OCI-LY1 (cell line): ENCODE data around the gene PIGH.

Source experiments
- H2AFZ ChIP-seq: fragments of 200-600 bp; sonication (generic), shearing (Covaris generic); 2 replicates; pipeline ENCODE4 v1.6.0; 2014; ENCODE audit warnings: antibody characterized with exemption, mild to moderate bottlenecking, low read length
- H3F3A ChIP-seq: fragments of 200-600 bp; sonication (generic), shearing (Covaris generic); 2 replicates; pipeline ENCODE4 v1.6.0; 2014; ENCODE audit warnings: mild to moderate bottlenecking, antibody characterized with exemption, low read length, moderate library complexity; ENCODE audit not compliant: insufficient read depth
- H3K27ac ChIP-seq: fragments of 200-600 bp; sonication (generic); 2 replicates; pipeline ENCODE4 v1.5.1; 2014; ENCODE audit warnings: low read length, mixed run types, mild to moderate bottlenecking, low read depth; ENCODE audit not compliant: poor library complexity, severe bottlenecking
- H3K27me3 ChIP-seq: fragments of 200-600 bp; sonication (generic); 2 replicates; pipeline ENCODE4 v1.6.0; 2014; ENCODE audit warnings: antibody characterized with exemption, mild to moderate bottlenecking, low read length, moderate library complexity; ENCODE audit not compliant: insufficient read depth
- H3K36me3 ChIP-seq: fragments of 200-600 bp; sonication (generic); 2 replicates; pipeline ENCODE4 v1.6.1; 2014; ENCODE audit warnings: mild to moderate bottlenecking, antibody characterized with exemption, low read length, moderate library complexity, mixed read lengths; ENCODE audit not compliant: insufficient read depth
- H3K4me1 ChIP-seq: fragments of 200-600 bp; sonication (generic); 2 replicates; pipeline ENCODE4 v1.5.1; 2014; ENCODE audit warnings: mild to moderate bottlenecking, low read length, moderate library complexity; ENCODE audit not compliant: insufficient read depth, severe bottlenecking
- H3K4me2 ChIP-seq: fragments of 200-600 bp; sonication (generic), shearing (Covaris generic); 2 replicates; pipeline ENCODE4 v1.6.1; 2014; ENCODE audit warnings: low read length
- H3K4me3 ChIP-seq: fragments of 200-600 bp; sonication (generic); 2 replicates; pipeline ENCODE4 v1.5.1; 2014; ENCODE audit warnings: low read length, low read depth, mild to moderate bottlenecking, mixed read lengths; ENCODE audit not compliant: poor library complexity, severe bottlenecking
- H3K79me2 ChIP-seq: fragments of 200-600 bp; shearing (Covaris generic); 2 replicates; pipeline ENCODE4 v1.6.1; 2016; ENCODE audit warnings: mixed run types, low read length, mixed read lengths; ENCODE audit not compliant: insufficient read depth
- H3K9ac ChIP-seq: fragments of 200-600 bp; sonication (generic), shearing (Covaris generic); 2 replicates; pipeline ENCODE4 v1.6.1; 2014; ENCODE audit warnings: mild to moderate bottlenecking, low read length, mixed read lengths
- H3K9me2 ChIP-seq: fragments of 200-600 bp; sonication (generic), shearing (Covaris generic); 2 replicates; pipeline ENCODE4 v1.6.1; 2014; ENCODE audit warnings: low read depth, mild to moderate bottlenecking, low read length, mixed read lengths
- H3K9me3 ChIP-seq: fragments of 200-600 bp; shearing (Covaris generic); 2 replicates; pipeline ENCODE4 v1.6.1; 2014; ENCODE audit warnings: low read length, mixed read lengths
- H4K20me1 ChIP-seq: fragments of 200-600 bp; sonication (generic), shearing (Covaris generic); 2 replicates; pipeline ENCODE4 v1.6.0; 2016; ENCODE audit warnings: mild to moderate bottlenecking, low read length; ENCODE audit not compliant: insufficient read depth
- EZH2 ChIP-seq: fragments of 200-600 bp; sonication (generic), shearing (Covaris generic); IDR thresholded peaks from 2 replicates; pipeline ENCODE4 v1.8.0; 2017; ENCODE audit warnings: borderline replicate concordance, mixed run types, mild to moderate bottlenecking, antibody characterized with exemption, low read length, moderate library complexity, mixed read lengths
- TF ChIP-seq, protein P1 (sequence below): fragments of 200-600 bp; sonication (generic), shearing (Covaris generic); IDR thresholded peaks from 2 replicates; pipeline ENCODE4 v1.5.1; 2017; ENCODE audit warnings: mild to moderate bottlenecking, antibody characterized with exemption, low read length, moderate library complexity, mixed read lengths

Gene PIGH

DNA sequence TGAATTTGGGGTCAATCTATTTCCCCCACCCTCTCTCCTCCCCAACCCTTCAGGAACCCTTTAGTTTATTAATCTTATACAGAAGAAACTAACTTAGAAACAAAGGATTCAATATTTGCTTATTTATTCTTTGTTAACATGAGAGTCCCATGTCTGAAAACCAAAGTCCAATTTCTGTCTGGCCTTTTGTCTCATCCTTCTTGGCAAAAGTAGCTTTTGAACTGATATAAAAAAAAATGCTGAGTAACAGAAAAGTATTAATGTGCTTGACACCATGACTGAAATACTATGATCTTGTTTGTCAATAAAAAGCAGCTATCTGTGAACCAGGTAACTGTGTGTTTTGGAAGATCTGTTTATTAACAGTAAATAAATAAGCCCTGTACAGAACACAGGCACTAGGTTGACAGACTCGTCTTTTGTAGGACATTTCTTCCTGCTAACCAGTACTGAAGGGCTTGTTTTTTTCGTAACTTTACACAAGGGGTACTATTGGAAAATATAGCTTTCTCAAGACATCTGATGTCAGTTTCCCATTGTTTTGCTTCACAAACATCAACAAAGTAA is 10.8 kb downstream of the PIGH start:
- Histone ChIP-seq H3K79me2 (no peaks in the 10 kb centered on the region), H3K27me3 (no peaks in the 10 kb centered on the region), H4K20me1 (no peaks in the 10 kb centered on the region), H3K9me3 (no peaks in the 10 kb centered on the region), H3K9me2 (no peaks in the 10 kb centered on the region), H3K36me3 (peaks cover 56% of the 10 kb centered on the region), H3K4me1 (no peaks in the 10 kb centered on the region), H3K9ac (no peak overlapping the region), H3K27ac (no peak overlapping the region), H3K4me2 (no peak overlapping the region), H3K4me3 (no peak overlapping the region), H3F3A (no peaks in the 10 kb centered on the region), H2AFZ (no peak overlapping the region)
- TF ChIP-seq, protein P1, sequence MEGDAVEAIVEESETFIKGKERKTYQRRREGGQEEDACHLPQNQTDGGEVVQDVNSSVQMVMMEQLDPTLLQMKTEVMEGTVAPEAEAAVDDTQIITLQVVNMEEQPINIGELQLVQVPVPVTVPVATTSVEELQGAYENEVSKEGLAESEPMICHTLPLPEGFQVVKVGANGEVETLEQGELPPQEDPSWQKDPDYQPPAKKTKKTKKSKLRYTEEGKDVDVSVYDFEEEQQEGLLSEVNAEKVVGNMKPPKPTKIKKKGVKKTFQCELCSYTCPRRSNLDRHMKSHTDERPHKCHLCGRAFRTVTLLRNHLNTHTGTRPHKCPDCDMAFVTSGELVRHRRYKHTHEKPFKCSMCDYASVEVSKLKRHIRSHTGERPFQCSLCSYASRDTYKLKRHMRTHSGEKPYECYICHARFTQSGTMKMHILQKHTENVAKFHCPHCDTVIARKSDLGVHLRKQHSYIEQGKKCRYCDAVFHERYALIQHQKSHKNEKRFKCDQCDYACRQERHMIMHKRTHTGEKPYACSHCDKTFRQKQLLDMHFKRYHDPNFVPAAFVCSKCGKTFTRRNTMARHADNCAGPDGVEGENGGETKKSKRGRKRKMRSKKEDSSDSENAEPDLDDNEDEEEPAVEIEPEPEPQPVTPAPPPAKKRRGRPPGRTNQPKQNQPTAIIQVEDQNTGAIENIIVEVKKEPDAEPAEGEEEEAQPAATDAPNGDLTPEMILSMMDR = no peak
- no peak for TF ChIP-seq EZH2

DNA sequence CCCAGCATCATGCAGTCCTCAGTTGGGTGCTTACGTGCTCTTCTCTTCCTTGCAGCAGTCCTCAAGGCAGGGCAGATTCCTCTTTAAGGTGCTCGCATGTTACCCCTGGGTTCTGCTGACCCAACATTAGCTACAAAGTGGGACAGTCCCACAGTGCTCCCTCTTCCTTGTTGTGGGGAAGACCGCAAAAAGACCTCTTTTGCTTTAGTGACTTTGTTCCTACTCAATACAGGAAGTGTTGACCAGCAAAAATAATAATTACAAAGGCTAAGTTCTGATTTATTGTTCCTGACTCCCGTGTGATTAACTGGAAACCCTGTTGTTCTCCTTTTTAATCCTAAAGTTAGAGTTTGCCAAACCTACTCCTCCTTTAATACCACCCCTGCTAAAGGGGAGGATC is 13.7 kb downstream of the PIGH start:
- no peaks in the 10 kb centered on the region for H4K20me1 ChIP-seq

DNA sequence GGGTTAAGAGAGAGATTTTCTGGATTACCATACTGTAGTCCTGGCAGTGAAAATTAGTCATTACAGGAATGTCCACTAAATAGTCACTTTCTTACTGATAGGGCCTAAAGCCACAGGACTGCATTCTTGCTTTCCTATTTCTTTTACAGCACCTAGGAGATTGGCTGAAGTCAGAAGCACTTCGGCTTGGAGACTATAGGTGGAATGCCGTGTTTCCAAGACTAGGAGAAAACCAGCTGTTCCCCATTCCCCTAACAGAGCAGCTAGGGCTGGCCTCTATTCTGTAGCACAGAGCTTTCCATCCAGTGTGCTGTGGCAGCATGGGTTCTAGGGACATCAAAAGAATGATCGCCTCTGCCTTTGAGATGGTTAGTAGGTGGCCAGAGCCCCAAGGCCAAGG is 15.1 kb downstream of the PIGH start:
- Histone ChIP-seq H3K36me3 (peaks cover 27% of the 10 kb centered on the region), H3F3A (no peaks in the 10 kb centered on the region), H3K9ac (no peak overlapping the region), H3K4me2 (no peak overlapping the region), H3K9me3 (no peaks in the 10 kb centered on the region), H4K20me1 (no peaks in the 10 kb centered on the region), H3K4me3 (no peak overlapping the region), H3K4me1 (no peaks in the 10 kb centered on the region), H3K79me2 (no peaks in the 10 kb centered on the region), H3K27me3 (no peaks in the 10 kb centered on the region; the same call in 1 of the 2 replicates), H3K27ac (no peak overlapping the region), H2AFZ (no peak overlapping the region), H3K9me2 (no peaks in the 10 kb centered on the region)
- no peak for TF ChIP-seq EZH2
- TF ChIP-seq, protein P1 = no peak

More for the DNA sequence above, 13.7 kb downstream of the PIGH start:
- no peaks in the 10 kb centered on the region for H3K79me2 ChIP-seq
- TF ChIP-seq, protein P1 = no peak
- TF ChIP-seq EZH2 = no peak
- no peaks in the 10 kb centered on the region for H3K9me3 ChIP-seq
- H3K9ac ChIP-seq = no peak overlapping the region
- no peak overlapping the region for H3K4me2 ChIP-seq
- H3K9me2 ChIP-seq = no peaks in the 10 kb centered on the region
- no peaks in the 10 kb centered on the region; the same call in 1 of the 2 replicates for H3K27me3 ChIP-seq
- peaks cover 33% of the 10 kb centered on the region for H3K36me3 ChIP-seq
- no peaks in the 10 kb centered on the region for H3K4me1 ChIP-seq
- no peak overlapping the region for H2AFZ ChIP-seq
- H3F3A ChIP-seq = no peaks in the 10 kb centered on the region
- no peak overlapping the region for H3K27ac ChIP-seq
- H3K4me3 ChIP-seq = no peak overlapping the region
